Measurements from ENCODE around the gene SH2D5. TPM values are rescaled to one million over a fixed set of nuclear protein-coding genes. Genes with fewer than 3 reads are reported as not detected.
A peak's percentile ranks its signal among the peaks of the same experiment; 100 is the strongest.

Gene SH2D5
- total and polyA plus RNA-seq, 5 donors from 2014 or later: not detected

- no peak for DNase-seq
- H3K9me3 Mint-ChIP-seq: peaks cover 0 to 2% (median 0%) of the 10 kb centered on the region in 7 donors
These were observed 4.7 kb downstream of the SH2D5 start for GRCh38 chr1:20727746-20728316.

GRCh38 chr1:20726932-20727745 lies 5.4 kb downstream of the SH2D5 start:
- ATAC-seq (ENCODE audit: low read depth in 2 of 2) (no peak), DNase-seq (no peak)
- Histone ChIP-seq H3K27me3 (ENCODE audit: control insufficient read depth, insufficient read depth, low read length) (no peaks in the 10 kb centered on the region), H3K9me3 (ENCODE audit: control insufficient read depth in 2 of 2, low read length in 2 of 2) (no peaks in the 10 kb centered on the region), H3K27ac (ENCODE audit: insufficient read depth, low read length, poor library complexity, severe bottlenecking) (no peak overlapping the region), H3K4me1 (ENCODE audit: control insufficient read depth, insufficient read depth, low read length, poor library complexity, severe bottlenecking) (peaks cover 15% of the 10 kb centered on the region), H3K36me3 (ENCODE audit: control insufficient read depth, insufficient read depth, low read length) (no peaks in the 10 kb centered on the region), H3K4me3 (ENCODE audit: low read depth, low read length) (no peak overlapping the region)
- Mint-ChIP-seq H3K27ac (no peak overlapping the region), H3K9me3 (no peaks in the 10 kb centered on the region), H3K4me1 (peaks cover 0 to 16% (median 4%) of the 10 kb centered on the region in 4 donors), H3K4me3 (no peak overlapping the region), H3K27me3 (peaks cover 29% of the 10 kb centered on the region), H3K36me3 (no peaks in the 10 kb centered on the region)

More at GRCh38 chr1:20727746-20728316, 4.7 kb downstream of the SH2D5 start:
- Histone ChIP-seq H3K9me3 (ENCODE audit: control insufficient read depth in 2 of 2, low read length in 2 of 2) (no peaks in the 10 kb centered on the region), H3K4me1 (ENCODE audit: control insufficient read depth, insufficient read depth, low read length, poor library complexity, severe bottlenecking) (peaks cover 21% of the 10 kb centered on the region), H3K27ac (ENCODE audit: insufficient read depth, low read length, poor library complexity, severe bottlenecking) (no peak overlapping the region), H3K27me3 (ENCODE audit: control insufficient read depth, insufficient read depth, low read length) (no peaks in the 10 kb centered on the region), H3K4me3 (ENCODE audit: low read depth, low read length) (no peak overlapping the region), H3K36me3 (ENCODE audit: control insufficient read depth, insufficient read depth, low read length) (no peaks in the 10 kb centered on the region)
- H3K4me1 Mint-ChIP-seq: peaks cover 0 to 18% (median 4%) of the 10 kb centered on the region in 4 donors
- no peaks in the 10 kb centered on the region for H3K36me3 Mint-ChIP-seq
- H3K27ac Mint-ChIP-seq: no peak overlapping the region
- no peak for ATAC-seq (ENCODE audit: low read depth in 2 of 2)
- H3K27me3 Mint-ChIP-seq: peaks cover 34% of the 10 kb centered on the region
- H3K4me3 Mint-ChIP-seq: peak overlapping the region in 2 of 4 donors; percentile 3 to 74

GRCh38 chr1:20726118-20726911 lies 6.2 kb downstream of the SH2D5 start:
- ATAC-seq (ENCODE audit: low read depth in 2 of 2) (no peak), DNase-seq (no peak)
- H3K4me1 Mint-ChIP-seq: peaks cover 0 to 14% (median 4%) of the 10 kb centered on the region in 4 donors
- Histone ChIP-seq H3K4me3 (ENCODE audit: low read depth, low read length) (no peak overlapping the region), H3K27me3 (ENCODE audit: control insufficient read depth, insufficient read depth, low read length) (no peaks in the 10 kb centered on the region), H3K4me1 (ENCODE audit: control insufficient read depth, insufficient read depth, low read length, poor library complexity, severe bottlenecking) (peaks cover 7% of the 10 kb centered on the region), H3K27ac (ENCODE audit: insufficient read depth, low read length, poor library complexity, severe bottlenecking) (no peak overlapping the region), H3K9me3 (ENCODE audit: control insufficient read depth in 2 of 2, low read length in 2 of 2) (no peaks in the 10 kb centered on the region), H3K36me3 (ENCODE audit: control insufficient read depth, insufficient read depth, low read length) (no peaks in the 10 kb centered on the region)
- H3K27me3 Mint-ChIP-seq: peaks cover 29% of the 10 kb centered on the region
- no peaks in the 10 kb centered on the region for H3K9me3 Mint-ChIP-seq
- H3K36me3 Mint-ChIP-seq: no peaks in the 10 kb centered on the region
- H3K4me3 Mint-ChIP-seq: no peak overlapping the region
- H3K27ac Mint-ChIP-seq: no peak overlapping the region

GRCh38 chr1:20725189-20726117 lies 7.0 kb downstream of the SH2D5 start:
- H3K4me1 Mint-ChIP-seq: peaks cover 0 to 9% (median 3%) of the 10 kb centered on the region in 4 donors
- no peaks in the 10 kb centered on the region for H3K27me3 ChIP-seq (ENCODE audit: control insufficient read depth, insufficient read depth, low read length)
- no peaks in the 10 kb centered on the region for H3K9me3 Mint-ChIP-seq
- no peaks in the 10 kb centered on the region for H3K9me3 ChIP-seq (ENCODE audit: control insufficient read depth in 2 of 2, low read length in 2 of 2)
- H3K36me3 ChIP-seq (ENCODE audit: control insufficient read depth, insufficient read depth, low read length): no peaks in the 10 kb centered on the region
- DNase-seq (no peak), ATAC-seq (ENCODE audit: low read depth in 2 of 2) (no peak)
- no peaks in the 10 kb centered on the region for H3K36me3 Mint-ChIP-seq
- peaks cover 4% of the 10 kb centered on the region for H3K4me1 ChIP-seq (ENCODE audit: control insufficient read depth, insufficient read depth, low read length, poor library complexity, severe bottlenecking)
- no peak overlapping the region for H3K4me3 Mint-ChIP-seq
- H3K27ac Mint-ChIP-seq: peak overlapping the region in 1 of 3 donors; percentile 71
- no peak overlapping the region for H3K27ac ChIP-seq (ENCODE audit: insufficient read depth, low read length, poor library complexity, severe bottlenecking)
- H3K4me3 ChIP-seq (ENCODE audit: low read depth, low read length): no peak overlapping the region
- peaks cover 26% of the 10 kb centered on the region for H3K27me3 Mint-ChIP-seq

- peaks cover 25% of the 10 kb centered on the region for H3K27me3 Mint-ChIP-seq
- no peaks in the 10 kb centered on the region for H3K9me3 Mint-ChIP-seq
- ATAC-seq (ENCODE audit: low read depth in 2 of 2) (no peak), DNase-seq (no peak)
- peaks cover 0 to 5% (median 0%) of the 10 kb centered on the region in 4 donors for H3K4me1 Mint-ChIP-seq
- no peak overlapping the region for H3K4me3 Mint-ChIP-seq
- Histone ChIP-seq H3K27me3 (ENCODE audit: control insufficient read depth, insufficient read depth, low read length) (no peaks in the 10 kb centered on the region), H3K4me3 (ENCODE audit: low read depth, low read length) (no peak overlapping the region), H3K9me3 (ENCODE audit: control insufficient read depth in 2 of 2, low read length in 2 of 2) (no peaks in the 10 kb centered on the region), H3K27ac (ENCODE audit: insufficient read depth, low read length, poor library complexity, severe bottlenecking) (no peak overlapping the region), H3K36me3 (ENCODE audit: control insufficient read depth, insufficient read depth, low read length) (no peaks in the 10 kb centered on the region), H3K4me1 (ENCODE audit: control insufficient read depth, insufficient read depth, low read length, poor library complexity, severe bottlenecking) (no peaks in the 10 kb centered on the region)
- no peak overlapping the region for H3K27ac Mint-ChIP-seq
- no peaks in the 10 kb centered on the region for H3K36me3 Mint-ChIP-seq
These were observed 7.9 kb downstream of the SH2D5 start for GRCh38 chr1:20724364-20725188.

GRCh38 chr1:20723537-20724363 lies 8.8 kb downstream of the SH2D5 start:
- Histone ChIP-seq H3K27me3 (ENCODE audit: control insufficient read depth, insufficient read depth, low read length) (peaks cover 3% of the 10 kb centered on the region), H3K36me3 (ENCODE audit: control insufficient read depth, insufficient read depth, low read length) (no peaks in the 10 kb centered on the region), H3K4me1 (ENCODE audit: control insufficient read depth, insufficient read depth, low read length, poor library complexity, severe bottlenecking) (no peaks in the 10 kb centered on the region), H3K9me3 (ENCODE audit: control insufficient read depth in 2 of 2, low read length in 2 of 2) (no peaks in the 10 kb centered on the region), H3K4me3 (ENCODE audit: low read depth, low read length) (no peak overlapping the region), H3K27ac (ENCODE audit: insufficient read depth, low read length, poor library complexity, severe bottlenecking) (no peak overlapping the region)
- Mint-ChIP-seq H3K27me3 (peaks cover 30% of the 10 kb centered on the region), H3K4me3 (no peak overlapping the region), H3K27ac (no peak overlapping the region), H3K9me3 (no peaks in the 10 kb centered on the region), H3K36me3 (no peaks in the 10 kb centered on the region), H3K4me1 (peaks cover 0 to 8% (median 1%) of the 10 kb centered on the region in 4 donors)
- DNase-seq (no peak), ATAC-seq (ENCODE audit: low read depth in 2 of 2) (no peak)
